Prostate gland (tissue), 2 donors: ENCODE results near the gene MCM3AP. TPM values are rescaled to one million over a fixed set of nuclear protein-coding genes. Genes with fewer than 3 reads are reported as not detected.

Source experiments
- DNase-seq: peaks from one replicate; pipeline ENCODE4 v3.0.0-alpha.2; 2019; ENCODE audit warnings: low spot score
- H3K27ac ChIP-seq, 2 donors: fragments of 200-600 bp; sonication (generic); 2 replicates each; pipeline ENCODE4 v1.5.1; 2017 to 2019
- H3K27me3 ChIP-seq: fragments of 200-600 bp; sonication (generic); replicated peaks from 2 replicates; pipeline ENCODE4 v1.5.1; 2019; ENCODE audit not compliant: insufficient read depth
- H3K36me3 ChIP-seq, 2 donors: fragments of 200-600 bp; sonication (generic); 1 replicate in 1 of 2; 2 replicates in 1 of 2; pipeline versions ENCODE4 v1.5.1 to v1.8.1; 2017 to 2019
- H3K4me1 ChIP-seq: fragments of 200-600 bp; sonication (generic); replicated peaks from 2 replicates; pipeline ENCODE4 v1.5.1; 2019
- H3K4me3 ChIP-seq, 2 donors: fragments of 200-600 bp; sonication (generic); 2 replicates each; pipeline ENCODE4 v1.5.1; 2017 to 2019
- H3K9me3 ChIP-seq: fragments of 200-600 bp; sonication (generic); 2 replicates; pipeline ENCODE4 v1.5.1; 2017
- CTCF ChIP-seq, 4 experiments: fragments of 200-600 bp in 2 of 4; fragments of 450-650 bp in 2 of 4; sonication (generic) in 2 of 4; IDR thresholded peaks; 1 replicate in 3 of 4; 2 replicates in 1 of 4; pipeline ENCODE4 v1.5.1; 2016 to 2019; ENCODE audit warnings: antibody characterized with exemption in 4 of 4, mild to moderate bottlenecking in 2 of 4, moderate library complexity in 2 of 4
- POLR2A ChIP-seq: fragments of 450-650 bp; IDR thresholded peaks from one replicate; pipeline ENCODE4 v1.6.1; 2016; ENCODE audit warnings: antibody characterized with exemption, mild to moderate bottlenecking
- POLR2AphosphoS5 ChIP-seq: sonication (generic); formaldehyde crosslinking; IDR thresholded peaks from one replicate; pipeline ENCODE4 v1.6.1; 2017; ENCODE audit warnings: antibody characterized with exemption
- WGBS: methylation state at CpG from one replicate; pipeline ENCODE4 v1.1.5; 2018; 5-methylcytosine and 5-hydroxymethylcytosine counted together
- intact Hi-C: fragments of 100-400 bp; cut with DNase I; formaldehyde crosslinking; loops from one replicate; pipeline ENCODE4 v1.14.2; 2022
- total RNA-seq, 2 donors: library from RNA; depleted of rRNA; stranded (reverse); fragments of >200 nt; gene quantifications; one replicate each; pipeline ENCODE4 v1.1.0, GENCODE V29; 2016

Gene MCM3AP
- total RNA-seq, result 100 to 1,000 TPM; 107 to 120 TPM

- H3K27me3 ChIP-seq, result no peaks in the 10 kb centered on the region
- peak within 1 kb of the TSS; percentile 93 to 94 for H3K27ac ChIP-seq
- intact Hi-C loops, result loop anchor here (5.0 to 10.0 kb wide), 2 partner anchors 37 to 140 kb away; partner anchors contain the start of genes C21orf58 and PCNT
- peaks cover 7% of the 10 kb centered on the region for H3K4me1 ChIP-seq
- WGBS, result 39% methylated on average over 6 of the region's 6 CpGs
- DNase-seq, result no peak
- H3K4me3 ChIP-seq, result peak within 1 kb of the TSS; percentile 95 to 99
- TF ChIP-seq POLR2A, result no peak
- no peak for TF ChIP-seq POLR2AphosphoS5
- no peak for TF ChIP-seq CTCF (IDR thresholded peaks at IDR 0.05)
- no peaks in the 10 kb centered on the region for H3K9me3 ChIP-seq
- H3K36me3 ChIP-seq, result no peaks in the 10 kb centered on the region
These were observed at the start of gene MCM3AP for GRCh38 chr21:46285206-46285661. MCM3AP (minus strand) TSS chr21:46285611; CDS start chr21:46285286, 325 bp downstream.

GRCh38 chr21:46334351-46335140 lies 49.1 kb upstream of the MCM3AP start:
- H3K4me1 ChIP-seq, result no peaks in the 10 kb centered on the region
- TF ChIP-seq CTCF (IDR thresholded peaks at IDR 0.05) (no peak), POLR2A (no peak), POLR2AphosphoS5 (no peak)
- H3K4me3 ChIP-seq, result no peak overlapping the region
- intact Hi-C loops, result no loop called here
- no peak for DNase-seq
- H3K9me3 ChIP-seq, result no peaks in the 10 kb centered on the region
- H3K27ac ChIP-seq, result no peak overlapping the region
- 94% methylated on average over 12 of the region's 12 CpGs for WGBS
- peaks cover 0 to 8% of the 10 kb centered on the region in 2 donors for H3K36me3 ChIP-seq
- H3K27me3 ChIP-seq, result no peaks in the 10 kb centered on the region

GRCh38 chr21:46329796-46330195 lies 44.4 kb upstream of the MCM3AP start:
- H3K4me3 ChIP-seq, result no peak overlapping the region
- no peak overlapping the region for H3K27ac ChIP-seq
- no peak for TF ChIP-seq POLR2A
- TF ChIP-seq POLR2AphosphoS5, result no peak
- no peak for TF ChIP-seq CTCF (IDR thresholded peaks at IDR 0.05)
- WGBS, result 93% methylated on average over 2 of the region's 2 CpGs
- intact Hi-C loops, result loop anchor here (5.0 to 10.0 kb wide), 4 partner anchors 102 to 355 kb away; partner anchors contain the start of genes DIP2A, FTCD and LSS
- H3K27me3 ChIP-seq, result no peaks in the 10 kb centered on the region
- H3K9me3 ChIP-seq, result no peaks in the 10 kb centered on the region
- no peaks in the 10 kb centered on the region for H3K4me1 ChIP-seq
- no peak for DNase-seq
- H3K36me3 ChIP-seq, result peaks cover 0 to 2% of the 10 kb centered on the region in 2 donors

GRCh38 chr21:46328151-46328550 lies 42.7 kb upstream of the MCM3AP start:
- Histone ChIP-seq H3K27ac (no peak overlapping the region), H3K27me3 (no peaks in the 10 kb centered on the region), H3K36me3 (no peaks in the 10 kb centered on the region), H3K9me3 (no peaks in the 10 kb centered on the region), H3K4me3 (no peak overlapping the region), H3K4me1 (no peaks in the 10 kb centered on the region)
- 77% methylated on average over 5 of the region's 5 CpGs for WGBS
- no peak for DNase-seq
- TF ChIP-seq POLR2AphosphoS5, result no peak
- TF ChIP-seq POLR2A, result no peak
- no peak for TF ChIP-seq CTCF (IDR thresholded peaks at IDR 0.05)
- intact Hi-C loops, result loop anchor here (5.0 to 10.0 kb wide), 4 partner anchors 101 to 353 kb away; partner anchors contain the start of genes DIP2A, FTCD and LSS
